ENCODE results near the gene CLEC20A.

The CLEC20A gene

DNA sequence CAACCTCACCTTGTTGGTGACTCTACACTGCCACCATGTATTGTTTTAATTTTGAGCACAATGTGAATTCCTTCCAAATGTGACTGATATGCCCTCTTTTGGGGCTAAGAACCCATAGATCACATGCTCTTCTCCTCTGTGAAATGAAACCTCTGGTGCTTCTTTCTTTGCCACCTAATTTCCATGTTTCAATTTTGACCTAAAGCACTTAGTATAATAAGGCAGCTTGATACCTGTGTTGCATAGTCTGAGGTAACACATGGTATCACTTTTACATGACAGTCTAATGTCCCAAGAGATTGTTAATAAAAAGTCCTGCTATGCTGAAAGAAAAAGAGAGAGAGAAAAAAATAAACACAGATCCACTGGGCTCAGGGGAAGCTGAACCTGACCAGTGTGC is 24.2 kb downstream of the CLEC20A start:
- no peak for DNase-seq (ENCODE audit: low read depth in 2 of 2)

DNA sequence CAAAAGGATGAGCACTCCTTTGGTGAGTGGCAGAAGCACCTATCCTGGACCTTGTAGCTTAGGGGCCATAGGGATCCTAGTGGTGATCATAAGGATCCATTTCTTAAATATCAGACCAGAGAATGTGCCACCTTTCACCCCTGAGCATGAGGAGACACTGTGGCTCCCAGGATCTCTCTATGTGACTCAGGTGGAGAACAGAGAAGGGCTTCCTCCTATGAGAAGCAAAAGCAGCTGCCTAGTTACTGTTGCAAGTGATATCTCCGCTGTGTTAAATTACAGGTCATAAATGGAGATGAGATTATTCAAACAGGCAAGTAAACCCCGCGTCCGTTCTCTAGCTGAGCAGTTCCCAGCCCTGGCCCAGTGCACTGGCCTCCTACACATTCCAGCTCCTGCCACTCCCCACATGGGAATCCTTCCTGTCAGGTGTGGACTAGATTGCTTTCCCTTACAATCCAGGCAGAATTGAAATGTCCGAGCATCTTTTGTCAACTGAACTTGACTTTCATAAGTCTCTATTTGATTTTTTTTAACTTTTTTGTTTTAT is 26.3 kb downstream of the CLEC20A start:
- no peak for DNase-seq (ENCODE audit: low read depth in 2 of 2)

DNA sequence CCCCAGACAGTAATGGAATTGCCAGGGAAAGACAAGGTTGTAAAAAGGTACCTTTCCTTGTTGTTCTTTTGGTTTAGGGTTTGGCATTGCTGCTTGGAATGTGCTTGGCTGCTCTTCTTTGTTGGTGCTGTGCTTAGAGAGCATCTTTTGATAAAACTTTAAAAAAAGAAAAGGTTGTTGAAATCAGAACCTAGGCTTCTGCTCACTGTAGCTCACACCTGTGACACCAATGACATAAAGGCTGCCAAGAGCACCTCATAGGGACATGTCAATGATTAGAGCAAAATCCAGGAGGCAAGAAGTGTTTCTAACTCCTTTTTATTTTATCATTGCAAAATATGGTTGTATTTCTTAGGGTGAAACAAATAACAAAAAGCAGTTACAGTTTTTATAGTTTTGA is 28.9 kb downstream of the CLEC20A start:
- no peak for DNase-seq (ENCODE audit: low read depth in 2 of 2)

DNA sequence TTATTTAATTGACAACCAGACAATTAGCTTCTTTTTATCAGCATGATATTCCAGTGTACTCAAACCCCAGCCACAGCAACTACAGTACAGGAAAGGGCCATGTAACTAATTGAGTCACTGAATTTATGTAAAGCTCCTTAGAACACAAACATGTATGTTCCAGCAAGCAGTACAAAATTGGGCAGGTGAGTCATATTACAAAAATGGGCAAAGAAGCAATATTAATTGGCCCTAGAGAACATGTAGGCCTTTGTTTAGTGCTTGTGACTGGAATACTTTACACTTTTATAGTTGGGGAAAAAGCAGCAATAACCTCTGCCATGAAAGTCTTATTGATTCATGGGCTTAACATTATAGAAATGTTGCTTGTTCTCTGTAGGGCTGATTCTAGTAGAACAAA is 31.8 kb downstream of the CLEC20A start:
- no peak for DNase-seq (ENCODE audit: low read depth in 2 of 2)

DNA sequence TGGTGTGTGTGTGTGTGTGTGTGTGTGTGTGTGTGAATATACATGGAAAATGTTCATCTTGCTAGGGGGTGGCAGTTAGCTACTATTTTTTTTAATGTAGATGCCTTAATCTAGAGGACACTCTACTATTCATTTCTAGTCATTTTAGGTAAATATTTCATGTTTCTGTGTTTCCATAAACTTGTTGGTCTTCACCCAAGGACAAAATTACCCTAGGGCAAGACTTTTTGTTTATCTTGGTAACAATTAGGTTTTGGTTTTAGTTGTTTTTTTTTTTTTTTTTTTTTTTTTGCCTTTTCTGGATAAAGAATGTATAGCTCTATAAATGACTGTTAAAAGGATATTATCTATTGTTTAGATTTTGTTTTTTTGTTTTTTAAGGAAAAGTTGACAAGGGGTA is 32.2 kb downstream of the CLEC20A start:
- no peak for DNase-seq (ENCODE audit: low read depth in 2 of 2)

DNA sequence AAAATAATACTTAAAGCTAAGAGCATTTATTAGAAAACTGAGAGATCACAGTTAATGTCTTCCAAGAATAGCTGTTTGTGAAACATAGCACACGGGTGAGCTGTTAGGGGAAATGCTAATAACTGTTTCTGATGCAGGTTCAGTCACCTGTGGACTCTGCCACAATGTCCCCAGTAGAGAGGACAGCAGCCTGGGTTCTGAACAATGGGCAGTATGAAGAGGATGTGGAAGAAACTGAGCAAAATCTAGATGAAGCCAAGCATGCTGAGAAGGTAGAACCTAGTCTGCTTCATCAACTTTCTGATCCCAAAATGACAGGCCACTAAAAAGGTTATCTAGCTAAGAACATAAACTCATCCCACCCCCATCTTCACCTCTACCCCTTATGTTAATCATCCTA is 32.6 kb downstream of the CLEC20A start:
- DNase-seq (ENCODE audit: low read depth in 2 of 2), result no peak

DNA sequence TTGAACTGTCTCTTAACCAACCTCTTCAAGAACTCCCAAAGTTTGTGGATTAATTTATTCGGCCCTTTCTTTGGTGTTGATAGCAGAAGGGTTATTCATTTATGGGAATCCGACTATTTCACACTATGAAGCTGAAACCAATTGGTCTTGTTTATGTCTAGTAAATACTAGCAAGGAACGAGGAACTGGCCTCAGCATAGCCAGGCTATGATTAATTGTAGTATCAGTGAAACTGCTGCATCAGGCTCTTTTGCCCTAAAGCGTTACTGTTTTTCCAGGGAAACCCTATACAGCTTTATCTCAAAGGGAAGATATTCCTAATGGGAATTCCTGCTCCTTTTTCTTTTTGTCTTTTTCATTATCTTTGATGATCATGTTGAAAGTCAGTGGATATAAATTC is 35.1 kb downstream of the CLEC20A start:
- no peak for DNase-seq (ENCODE audit: low read depth in 2 of 2)

DNA sequence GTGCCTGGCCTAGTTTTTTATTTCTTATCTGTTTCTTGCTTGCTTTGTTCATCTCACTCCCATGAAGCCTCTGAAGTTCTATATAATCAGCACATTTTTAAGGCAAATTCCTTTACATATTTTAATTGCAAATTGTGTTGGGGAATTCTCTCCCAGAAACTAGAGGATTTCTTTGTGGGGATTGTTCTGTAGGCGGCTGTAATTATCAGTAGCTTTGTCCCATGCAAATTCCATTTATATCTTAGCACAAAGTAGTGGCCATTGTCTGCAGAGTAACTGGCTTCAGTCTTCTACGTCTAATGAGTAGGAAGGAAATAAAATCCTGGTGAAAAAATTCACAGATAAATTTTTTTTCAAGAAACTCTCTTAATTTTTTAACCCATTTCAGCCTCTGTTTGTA is 35.7 kb downstream of the CLEC20A start:
- no peak for DNase-seq (ENCODE audit: low read depth in 2 of 2)

DNA sequence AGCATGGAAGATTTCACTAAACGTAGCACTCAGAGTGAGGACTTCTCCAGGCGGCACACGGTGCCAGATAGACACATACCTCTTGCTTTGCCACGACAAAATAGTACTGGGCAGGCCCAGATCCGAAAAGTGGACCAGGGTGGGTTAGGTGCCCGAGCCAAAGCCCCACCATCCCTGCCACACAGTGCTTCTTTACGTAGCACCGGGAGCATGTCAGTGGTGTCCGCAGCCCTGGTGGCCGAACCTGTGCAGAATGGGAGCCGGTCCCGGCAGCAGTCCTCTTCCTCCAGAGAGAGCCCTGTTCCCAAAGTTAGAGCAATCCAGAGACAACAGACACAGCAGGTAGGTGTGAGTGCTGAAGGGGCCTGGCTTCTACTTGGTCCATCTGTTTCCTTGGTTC is 38.6 kb downstream of the CLEC20A start:
- DNase-seq (ENCODE audit: low read depth in 2 of 2), result no peak

DNA sequence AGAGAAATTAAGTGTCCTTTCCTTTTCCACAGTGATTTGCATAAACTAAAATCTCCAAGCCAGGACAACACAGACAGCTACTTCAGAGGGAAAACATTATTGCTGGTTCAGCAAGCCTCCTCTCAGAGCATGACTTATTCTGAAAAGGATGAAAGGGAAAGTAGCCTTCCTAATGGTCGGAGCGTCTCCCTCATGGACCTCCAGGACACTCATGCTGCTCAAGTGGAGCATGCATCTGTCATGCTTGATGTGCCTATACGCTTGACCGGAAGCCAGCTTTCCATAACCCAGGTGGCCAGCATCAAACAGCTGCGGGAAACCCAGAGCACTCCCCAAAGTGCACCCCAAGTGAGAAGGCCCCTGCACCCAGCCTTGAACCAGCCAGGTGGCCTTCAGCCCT is 39.1 kb downstream of the CLEC20A start:
- no peak for DNase-seq (ENCODE audit: low read depth in 2 of 2)

DNA sequence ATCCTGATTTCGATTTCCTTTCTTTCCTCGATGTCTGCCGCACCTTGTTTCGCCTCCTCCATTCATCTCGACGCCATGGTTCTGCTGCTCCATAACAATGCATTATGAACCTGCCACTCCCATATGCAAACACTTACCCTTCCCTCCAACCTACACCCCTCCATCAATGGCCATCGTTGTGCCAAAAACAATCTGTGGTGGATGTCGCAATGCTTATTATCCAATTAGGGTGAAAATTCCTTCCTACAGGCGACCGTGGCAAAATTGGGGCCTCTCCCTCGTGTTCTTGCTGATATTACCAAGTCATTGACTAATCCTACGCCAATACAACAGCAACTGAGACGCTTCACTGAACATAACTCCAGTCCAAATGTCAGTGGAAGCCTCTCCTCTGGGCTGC is 40.3 kb downstream of the CLEC20A start:
- no peak for DNase-seq (ENCODE audit: low read depth in 2 of 2)

DNA sequence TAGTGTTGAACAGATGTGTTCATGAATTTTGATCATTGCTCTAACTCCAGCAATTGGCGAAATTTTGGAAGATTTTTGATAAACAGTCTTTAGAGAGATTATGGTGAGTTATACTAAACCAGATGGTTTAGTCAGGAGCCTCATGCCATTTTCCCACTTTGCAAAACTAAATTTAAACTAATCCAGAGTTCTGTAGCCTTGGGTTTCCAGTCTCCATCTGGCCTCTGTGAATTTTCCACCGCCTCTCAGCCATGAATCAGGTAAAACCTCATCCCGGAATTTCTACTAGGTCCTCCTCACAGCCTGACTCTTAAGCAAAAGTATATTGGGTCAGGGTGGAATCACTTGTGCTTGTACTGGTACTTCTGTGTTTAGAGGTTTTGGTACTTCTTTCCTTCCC is 44.8 kb downstream of the CLEC20A start:
- no peak for DNase-seq (ENCODE audit: low read depth in 2 of 2)

DNA sequence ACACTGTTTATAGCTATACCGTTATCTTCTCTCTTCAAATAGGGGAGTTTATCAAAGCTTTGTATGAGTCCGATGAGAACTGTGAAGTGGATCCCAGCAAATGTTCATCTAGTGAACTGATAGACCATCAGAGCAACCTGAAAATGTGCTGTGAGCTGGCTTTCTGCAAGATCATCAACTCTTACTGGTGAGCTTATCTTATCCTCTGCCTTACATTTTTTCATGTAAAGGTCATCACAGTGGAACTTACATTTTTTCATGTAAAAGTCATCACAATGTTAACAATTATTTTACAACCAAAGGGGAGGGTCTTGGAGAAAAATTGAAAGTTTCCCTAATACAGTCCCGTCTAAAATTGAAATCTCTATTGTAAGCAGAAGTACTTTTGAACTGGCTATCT is 45.2 kb downstream of the CLEC20A start:
- DNase-seq (ENCODE audit: low read depth in 2 of 2), result no peak

DNA sequence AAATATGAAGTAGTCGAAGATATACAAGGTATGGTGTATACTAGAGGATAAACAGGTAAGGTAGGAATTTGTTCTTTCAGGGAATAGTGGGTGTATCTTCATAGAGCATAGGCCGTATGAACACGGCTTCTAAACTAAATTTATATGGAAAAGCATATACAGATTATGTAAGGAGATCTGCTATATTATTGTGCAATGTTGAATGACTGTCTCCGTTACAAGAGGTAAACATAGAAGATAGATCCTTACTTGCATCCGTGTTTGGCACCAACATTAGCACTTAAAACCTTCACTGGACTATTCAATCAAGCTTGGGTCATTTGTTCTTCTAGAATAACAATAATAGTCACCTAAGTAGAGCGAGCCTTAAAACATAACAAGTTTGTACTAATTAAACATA is 45.9 kb downstream of the CLEC20A start:
- DNase-seq (ENCODE audit: low read depth in 2 of 2), result no peak

DNA sequence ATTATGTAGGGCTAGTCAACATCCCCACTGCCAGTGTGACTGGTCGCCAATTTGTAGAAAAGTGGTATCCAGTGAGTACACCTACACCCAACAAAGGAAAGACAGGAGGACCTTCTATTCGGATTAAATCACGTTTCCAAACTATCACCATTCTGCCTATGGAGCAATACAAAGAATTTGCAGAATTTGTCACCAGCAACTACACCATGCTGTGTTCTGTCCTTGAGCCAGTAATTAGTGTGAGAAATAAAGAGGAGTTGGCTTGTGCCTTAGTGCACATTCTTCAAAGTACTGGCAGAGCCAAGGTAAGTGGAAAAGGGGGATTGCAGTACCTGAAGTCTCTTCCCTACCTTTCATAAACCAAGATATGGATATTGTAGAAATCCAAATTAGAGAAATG is 53.8 kb downstream of the CLEC20A start:
- DNase-seq (ENCODE audit: low read depth in 2 of 2), result no peak

DNA sequence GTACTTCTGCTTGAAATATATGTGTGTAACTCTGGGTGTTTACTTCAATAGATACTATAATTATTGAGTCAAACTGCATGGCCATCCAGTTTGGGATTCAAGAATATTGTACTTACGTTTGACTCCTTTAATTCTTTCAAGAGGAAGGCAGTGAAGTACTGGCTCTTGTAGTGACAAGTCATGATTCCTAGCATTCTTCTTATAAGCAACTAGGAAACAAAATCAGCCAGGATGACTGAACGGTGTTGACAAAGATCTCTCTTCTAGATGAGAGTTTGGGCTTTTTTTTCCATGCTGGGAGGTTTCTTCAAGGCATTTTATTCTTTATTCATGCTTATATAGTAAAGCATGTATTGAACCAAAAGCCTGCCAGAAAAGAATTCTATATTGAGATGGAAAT is 58.3 kb downstream of the CLEC20A start:
- no peak for DNase-seq (ENCODE audit: low read depth in 2 of 2)

DNA sequence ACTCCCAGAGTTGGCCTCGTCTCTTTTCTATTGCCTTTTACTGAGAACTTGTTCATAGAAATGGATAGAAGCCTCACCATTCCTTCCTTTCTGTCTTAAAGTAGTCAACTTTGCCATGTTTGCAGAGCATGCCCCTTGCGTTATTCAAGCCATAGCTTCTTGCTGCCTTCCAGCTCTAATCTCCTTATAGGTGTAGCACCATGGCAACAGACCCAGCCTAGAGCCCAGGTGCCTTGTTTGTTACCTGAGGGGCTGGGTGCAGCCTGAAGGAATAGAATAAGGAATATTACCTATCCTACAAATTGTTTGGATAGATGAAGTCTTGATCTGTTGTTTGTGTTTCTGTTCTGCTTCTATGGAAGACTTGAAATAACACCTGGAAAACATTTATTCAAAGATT is 59.9 kb downstream of the CLEC20A start:
- DNase-seq (ENCODE audit: low read depth in 2 of 2), result no peak

DNA sequence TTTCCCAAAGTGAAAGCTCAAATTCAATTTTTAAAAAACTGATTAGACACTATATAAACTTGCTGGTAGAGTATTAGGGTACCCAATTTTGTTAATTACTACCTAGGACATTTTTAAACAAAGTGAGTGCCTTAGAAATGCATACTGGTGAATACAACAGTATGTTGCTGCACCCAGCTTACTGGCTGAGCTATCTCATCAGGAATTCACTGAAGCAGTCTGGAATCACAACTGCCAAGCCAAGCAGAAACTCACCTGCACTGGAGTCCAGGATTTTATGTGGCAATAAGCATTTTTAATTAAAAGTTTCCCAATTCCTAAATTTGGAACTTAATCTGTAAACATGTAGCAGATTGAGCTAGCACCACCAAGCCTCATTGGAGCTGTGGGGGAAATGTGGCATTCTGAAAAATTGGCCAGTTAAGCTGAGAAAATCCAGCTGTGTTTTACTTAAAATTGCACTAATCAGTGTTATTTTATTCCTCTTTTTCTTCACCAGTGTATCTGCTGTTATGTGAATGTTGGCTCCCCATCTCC is 61.8 kb downstream of the CLEC20A start:
- DNase-seq (ENCODE audit: low read depth in 2 of 2), result no peak

DNA sequence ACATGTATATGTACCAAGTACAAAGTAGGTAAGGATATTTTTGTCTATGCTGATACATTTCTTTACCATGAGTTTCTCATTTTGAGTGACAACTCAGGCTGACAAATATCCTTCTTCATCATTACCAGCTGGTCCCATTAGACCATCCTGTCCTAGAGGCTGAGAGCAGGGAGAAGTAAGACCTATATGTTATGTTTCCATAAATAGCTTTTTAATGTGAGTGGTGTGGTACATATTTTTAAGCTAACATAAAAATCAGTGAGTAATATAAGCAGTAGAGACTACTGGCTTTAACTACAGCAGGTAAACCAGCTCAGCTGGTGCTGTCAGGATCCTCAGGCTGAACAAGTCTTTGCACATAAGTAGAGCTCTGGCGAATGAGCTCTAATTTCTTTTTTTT is 62.4 kb downstream of the CLEC20A start:
- no peak for DNase-seq (ENCODE audit: low read depth in 2 of 2)
